ENCODE data around the gene RBPJ. TPM values are rescaled to one million over a fixed set of nuclear protein-coding genes. Genes with fewer than 3 reads are reported as not detected.

The RBPJ gene
- total RNA-seq, 1 donor from 2014 or later: 128 TPM

- DNase-seq: no peak
Observed at GRCh38 chr4:26462874-26463273, 142.1 kb downstream of the RBPJ start.

GRCh38 chr4:26463386-26463785 is 142.6 kb downstream of the RBPJ start:
- DNase-seq: no peak

GRCh38 chr4:26464420-26465095 is 143.7 kb downstream of the RBPJ start:
- DNase-seq: no peak

GRCh38 chr4:26466578-26467270 is 145.9 kb downstream of the RBPJ start:
- DNase-seq: no peak

- DNase-seq: no peak
Observed at GRCh38 chr4:26467724-26468123, 146.9 kb downstream of the RBPJ start.

GRCh38 chr4:26468283-26468949 is 147.6 kb downstream of the RBPJ start:
- DNase-seq: no peak

GRCh38 chr4:26468977-26469376 is 148.2 kb downstream of the RBPJ start:
- DNase-seq: no peak

GRCh38 chr4:26471890-26472289 is 151.1 kb downstream of the RBPJ start:
- no peak for DNase-seq

- DNase-seq: no peak
Observed at GRCh38 chr4:26473893-26474292, 153.1 kb downstream of the RBPJ start.

- DNase-seq: no peak
Observed at GRCh38 chr4:26474551-26474950, 153.7 kb downstream of the RBPJ start.

- no peak for DNase-seq
Observed at GRCh38 chr4:26475716-26476115, 154.9 kb downstream of the RBPJ start.

- DNase-seq: no peak
Observed at GRCh38 chr4:26476545-26476944, 155.7 kb downstream of the RBPJ start.

- no peak for DNase-seq
Observed at GRCh38 chr4:26478330-26478729, 157.5 kb downstream of the RBPJ start.

GRCh38 chr4:26482508-26483462 is 162.0 kb downstream of the RBPJ start:
- DNase-seq: no peak

- DNase-seq: no peak
Observed at GRCh38 chr4:26484032-26484515, 163.3 kb downstream of the RBPJ start.

GRCh38 chr4:26484516-26484915 is 163.7 kb downstream of the RBPJ start:
- no peak for DNase-seq

Other genes with a start within 250 kb of the RBPJ start
- 0.49 TPM for gene CCKAR, start 169.5 kb downstream of the RBPJ start, total RNA-seq